ENCODE results near the gene CELSR1.
"Not testable (repeated sequence)": the region's sequence is repeated elsewhere in the genome, so short reads cannot be mapped to it uniquely, and the experiment has no call there.

The CELSR1 gene

GRCh38 chr22:46534177-46534776 is 3.1 kb downstream of the CELSR1 start:
- in situ Hi-C loops (cut with MboI; ENCODE audit: low sequenced_read_pairs) = no loop called here

DNA sequence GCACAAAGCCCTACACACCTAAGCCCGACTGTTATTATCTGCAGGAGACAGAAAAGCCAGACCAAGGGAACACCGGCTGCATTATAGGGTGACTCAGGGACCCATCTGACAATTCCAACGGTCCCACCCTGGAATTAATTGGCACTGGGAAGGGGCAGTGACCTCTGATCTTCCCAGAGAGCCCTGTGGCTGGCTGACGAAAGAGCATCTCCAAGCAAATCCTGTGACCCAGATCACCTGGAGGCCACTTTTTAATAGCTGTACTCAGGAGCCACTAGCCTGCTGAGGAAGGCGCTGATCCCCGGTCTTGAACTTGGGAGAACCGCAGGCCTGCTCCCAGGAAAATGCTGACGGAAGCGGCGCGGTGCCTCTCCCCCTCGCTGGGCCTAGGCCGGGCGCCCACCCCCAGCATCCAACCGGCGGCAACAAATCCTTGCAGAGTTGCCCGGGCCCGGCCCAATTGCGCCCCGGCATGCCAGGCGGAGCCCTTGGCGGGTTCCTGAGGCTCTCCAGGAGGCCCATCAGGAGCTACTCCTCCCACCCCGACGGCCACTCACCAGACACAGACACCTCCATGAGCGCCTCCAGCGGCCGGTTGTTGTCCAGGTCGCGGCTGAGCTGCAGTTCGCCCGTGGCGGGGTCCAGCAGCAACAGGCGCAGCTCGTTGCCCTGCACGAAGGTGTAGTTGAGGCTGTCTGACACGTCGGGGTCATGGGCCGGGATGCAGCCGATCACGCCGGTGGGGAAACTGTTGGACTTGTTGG is 4.2 kb downstream of the CELSR1 start:
- in situ Hi-C loops (cut with MboI; ENCODE audit: low sequenced_read_pairs) = no loop called here

DNA sequence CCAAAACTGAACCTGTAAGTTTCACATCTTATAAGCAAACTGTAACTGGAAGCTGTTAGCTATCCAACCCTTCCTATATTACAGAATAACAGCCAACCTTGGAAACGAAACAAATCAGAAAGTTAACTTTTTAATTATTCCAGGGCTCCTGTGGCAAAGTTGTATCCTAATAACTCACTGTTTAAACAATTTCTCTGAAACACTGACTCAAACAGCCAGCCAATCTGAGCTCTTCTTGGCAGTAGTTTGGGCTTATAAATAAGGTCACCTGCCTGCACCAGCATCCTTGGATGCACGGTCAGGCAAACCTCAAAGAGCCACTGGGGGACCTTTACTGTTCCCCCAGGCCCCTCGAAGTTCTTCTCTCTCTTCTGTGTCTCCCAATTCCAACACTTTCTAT is 5.0 kb downstream of the CELSR1 start:
- in situ Hi-C loops (cut with MboI; ENCODE audit: low sequenced_read_pairs) = no loop called here

DNA sequence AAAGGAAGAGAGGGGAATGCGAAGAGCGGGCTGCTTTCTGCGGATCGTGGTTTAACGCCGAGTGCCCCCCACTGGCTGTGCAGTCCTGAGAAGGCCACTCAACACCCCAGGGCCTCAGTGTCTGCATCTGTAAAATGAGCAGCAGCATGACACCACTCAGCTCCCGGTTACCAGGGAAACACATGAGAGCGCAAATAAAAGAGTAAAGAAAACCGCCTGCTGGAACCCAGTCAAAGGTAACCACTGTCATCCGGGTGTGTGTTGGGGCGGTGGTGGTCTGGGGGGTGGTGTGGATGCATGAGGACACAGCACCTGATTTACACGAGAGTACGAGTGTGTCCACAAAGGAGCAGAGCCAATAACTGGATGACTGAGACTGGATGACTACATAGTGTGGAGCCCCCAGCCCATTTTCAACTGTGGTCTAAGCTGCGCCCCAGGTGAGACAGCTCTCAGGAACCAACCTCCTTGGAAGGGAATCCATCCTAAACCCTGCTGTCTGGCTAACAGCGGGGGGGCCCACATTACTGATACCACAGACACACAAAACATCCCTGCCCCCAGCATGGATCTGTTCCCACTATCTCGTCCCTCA is 5.7 kb downstream of the CELSR1 start:
- in situ Hi-C loops (cut with MboI; ENCODE audit: low sequenced_read_pairs) = no loop called here

GRCh38 chr22:46528121-46528610 is 9.3 kb downstream of the CELSR1 start:
- in situ Hi-C loops (cut with MboI; ENCODE audit: low sequenced_read_pairs) = no loop called here

GRCh38 chr22:46526244-46526839 is 11.1 kb downstream of the CELSR1 start:
- in situ Hi-C loops (cut with MboI; ENCODE audit: low sequenced_read_pairs) = no loop called here

GRCh38 chr22:46525389-46526243 is 11.8 kb downstream of the CELSR1 start:
- in situ Hi-C loops (cut with MboI; ENCODE audit: low sequenced_read_pairs) = no loop called here

- in situ Hi-C loops (cut with MboI; ENCODE audit: low sequenced_read_pairs) = no loop called here
These were observed 13.1 kb downstream of the CELSR1 start for GRCh38 chr22:46524203-46524740.

DNA sequence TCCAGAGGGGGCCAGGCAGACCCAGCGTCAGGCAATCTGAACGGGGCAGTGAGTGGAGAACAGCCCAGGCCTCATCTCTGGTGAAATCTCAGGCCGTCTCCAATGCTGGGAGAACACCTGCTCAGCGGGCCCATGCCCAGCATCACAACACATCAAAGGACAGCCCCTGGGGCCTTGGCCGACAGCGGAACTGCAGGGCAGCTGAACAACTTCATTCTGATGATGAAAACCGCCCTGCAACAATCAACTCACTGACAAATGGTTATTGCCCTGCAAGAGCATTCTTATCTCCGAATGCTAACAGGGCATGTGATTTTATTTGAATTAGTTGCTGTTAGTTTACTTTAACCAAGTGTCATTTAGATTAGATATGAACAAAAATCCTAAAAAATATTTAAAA is 14.6 kb downstream of the CELSR1 start:
- in situ Hi-C loops (cut with MboI; ENCODE audit: low sequenced_read_pairs) = no loop called here

- in situ Hi-C loops (cut with MboI; ENCODE audit: low sequenced_read_pairs) = no loop called here
These were observed 15.4 kb downstream of the CELSR1 start for GRCh38 chr22:46521994-46522393.

- in situ Hi-C loops (cut with MboI; ENCODE audit: low sequenced_read_pairs) = no loop called here
These were observed 16.5 kb downstream of the CELSR1 start for GRCh38 chr22:46520880-46521279.

DNA sequence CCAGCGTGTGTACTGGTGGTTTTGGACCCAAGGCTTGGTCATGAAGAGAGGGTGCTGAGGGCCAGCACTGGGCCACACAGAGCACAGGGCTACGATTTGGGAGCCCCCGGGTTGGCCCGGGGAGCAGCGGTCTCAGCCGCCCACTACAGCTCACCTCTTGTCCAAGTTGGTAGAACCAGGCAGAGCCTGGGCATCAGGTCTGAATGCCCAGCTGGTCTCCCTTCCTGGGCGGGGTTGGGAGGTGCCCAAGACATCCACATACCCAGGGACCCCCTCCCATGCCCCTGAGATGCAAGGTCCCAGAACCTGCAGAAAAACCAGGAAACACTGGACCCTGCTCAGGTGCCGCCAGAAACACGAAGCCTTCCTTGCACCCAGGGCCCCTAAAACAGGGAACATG is 18.0 kb downstream of the CELSR1 start:
- in situ Hi-C loops (cut with MboI; ENCODE audit: low sequenced_read_pairs) = no loop called here

GRCh38 chr22:46518542-46519325 is 18.7 kb downstream of the CELSR1 start:
- in situ Hi-C loops (cut with MboI; ENCODE audit: low sequenced_read_pairs) = no loop called here

DNA sequence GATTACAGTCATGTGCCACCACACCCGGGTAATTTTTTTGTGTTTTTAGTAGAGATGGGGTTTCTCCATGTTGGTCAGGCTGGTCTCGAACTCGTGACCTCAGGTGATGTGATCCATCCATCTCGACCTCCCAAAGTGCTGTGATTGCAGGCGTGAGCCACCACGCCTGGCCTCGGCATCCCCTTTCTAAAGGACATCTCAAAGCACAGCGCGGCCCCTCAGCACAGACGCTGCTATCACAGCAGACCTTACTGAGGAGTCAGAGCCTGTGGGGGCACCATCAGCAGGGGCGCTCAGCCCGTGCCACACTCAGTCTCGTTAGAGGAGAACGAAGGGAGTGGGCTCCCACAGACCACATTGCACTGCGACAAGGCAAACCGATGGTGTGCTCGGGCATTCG is 19.4 kb downstream of the CELSR1 start:
- in situ Hi-C loops (cut with MboI; ENCODE audit: low sequenced_read_pairs) = no loop called here

GRCh38 chr22:46517255-46517761 is 20.1 kb downstream of the CELSR1 start:
- in situ Hi-C loops (cut with MboI; ENCODE audit: low sequenced_read_pairs) = no loop called here

DNA sequence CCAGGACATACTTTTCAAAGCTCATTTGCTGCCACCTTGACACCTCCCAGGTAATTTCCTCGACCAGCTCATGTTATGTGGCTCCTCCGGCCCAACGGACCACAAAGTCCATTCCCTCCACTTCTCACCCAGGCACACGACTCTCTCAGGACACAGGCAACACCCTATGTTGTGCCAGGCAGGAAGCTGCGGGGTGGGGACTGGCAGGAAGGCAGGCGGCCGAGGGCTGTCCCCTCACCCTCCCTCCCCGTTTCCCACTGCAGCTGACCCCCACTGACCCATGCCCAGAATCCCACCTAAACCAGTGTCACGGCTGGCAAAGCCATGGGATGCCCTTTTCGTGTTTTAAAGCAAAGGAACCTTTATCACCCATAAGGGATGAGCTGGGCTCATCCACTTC is 20.8 kb downstream of the CELSR1 start:
- in situ Hi-C loops (cut with MboI; ENCODE audit: low sequenced_read_pairs) = no loop called here

- in situ Hi-C loops (cut with MboI; ENCODE audit: low sequenced_read_pairs) = not testable (repeated sequence)
These were observed 21.3 kb downstream of the CELSR1 start for GRCh38 chr22:46516112-46516487.

- in situ Hi-C loops (cut with MboI; ENCODE audit: low sequenced_read_pairs) = no loop called here
These were observed 22.0 kb downstream of the CELSR1 start for GRCh38 chr22:46515208-46516111.

Data from HL-60/S4 treated with retinoic acid at 250 ng/mL for 4 days and 3 days (cell line).